Stimulated activated CD4-positive, alpha-beta T cell treated with anti-CD3 and anti-CD28 coated beads, Interleukin-2, amount 100 ng/mL, for 4 hours (primary cell): ENCODE results near the gene KCNMB2.

Source experiments
- DNase-seq: peaks from one replicate; pipeline ENCODE4 v3.0.0-alpha.2; 2020; ENCODE audit warnings: low read depth

Gene KCNMB2

DNA sequence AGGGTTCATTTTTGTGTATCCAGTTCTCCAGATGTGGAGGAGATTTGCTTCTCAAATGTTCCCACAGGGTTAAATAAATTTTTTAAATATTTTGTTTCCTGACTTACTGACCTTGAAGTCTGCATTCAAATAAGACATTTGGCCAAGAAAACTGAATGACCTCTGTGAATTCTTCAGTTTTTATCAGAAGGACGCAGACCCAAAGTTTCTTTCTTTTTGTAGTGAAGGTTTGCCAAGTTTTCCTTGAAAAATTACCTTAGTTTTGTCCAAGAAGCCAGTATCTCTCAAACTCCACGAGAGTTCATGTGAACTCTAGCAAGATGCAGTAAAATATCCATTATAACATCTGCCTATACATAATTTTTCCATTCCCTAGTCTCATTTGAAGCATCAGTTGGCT, 332.4 kb downstream of the KCNMB2 start:
- DNase-seq, result no peak

DNA sequence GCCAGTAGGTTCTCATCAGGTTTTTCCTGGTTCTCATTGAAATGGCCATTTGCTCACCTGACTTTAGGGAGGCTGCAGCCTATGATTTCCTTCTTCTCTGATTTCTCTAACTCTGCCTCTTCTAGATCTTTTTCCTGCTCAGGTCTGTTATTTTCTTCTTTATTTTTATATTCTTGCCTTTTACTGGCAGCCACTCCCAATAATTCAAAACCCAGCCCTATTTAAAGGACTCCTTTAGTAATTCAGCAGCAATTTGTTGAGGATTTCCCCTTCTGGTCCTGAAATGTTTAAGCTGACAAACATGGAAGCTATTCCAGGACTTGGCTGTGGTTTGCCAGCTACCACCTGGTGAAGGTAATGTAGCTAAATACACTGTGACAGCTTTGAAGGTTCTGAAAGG, 333.8 kb downstream of the KCNMB2 start:
- DNase-seq, result no peak

- DNase-seq, result no peak
These were observed 338.9 kb downstream of the KCNMB2 start for GRCh38 chr3:178875157-178875556.

DNA sequence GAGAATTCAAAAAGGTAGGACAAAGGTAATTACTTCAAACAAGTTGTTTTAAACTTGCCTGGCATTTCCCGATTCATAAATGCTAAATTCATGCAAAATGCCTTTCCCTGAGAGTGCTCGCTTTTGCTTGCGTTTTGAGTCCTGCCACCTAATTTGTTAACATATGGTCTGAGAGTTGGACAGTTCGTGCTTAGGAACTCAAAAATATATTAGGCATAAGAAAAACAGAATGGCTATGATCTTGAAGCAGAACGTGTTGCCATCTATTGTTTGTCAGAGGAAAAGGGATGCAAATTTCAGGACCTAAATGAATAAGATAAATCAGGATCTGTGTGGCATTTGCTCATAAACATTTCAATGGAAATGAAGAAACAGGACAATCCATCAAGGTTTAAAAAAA, 339.6 kb downstream of the KCNMB2 start:
- no peak for DNase-seq

GRCh38 chr3:178880274-178880673, 344.0 kb downstream of the KCNMB2 start:
- DNase-seq, result no peak
